ENCODE data around the gene DSCAML1.

DSCAML1 gene

DNA sequence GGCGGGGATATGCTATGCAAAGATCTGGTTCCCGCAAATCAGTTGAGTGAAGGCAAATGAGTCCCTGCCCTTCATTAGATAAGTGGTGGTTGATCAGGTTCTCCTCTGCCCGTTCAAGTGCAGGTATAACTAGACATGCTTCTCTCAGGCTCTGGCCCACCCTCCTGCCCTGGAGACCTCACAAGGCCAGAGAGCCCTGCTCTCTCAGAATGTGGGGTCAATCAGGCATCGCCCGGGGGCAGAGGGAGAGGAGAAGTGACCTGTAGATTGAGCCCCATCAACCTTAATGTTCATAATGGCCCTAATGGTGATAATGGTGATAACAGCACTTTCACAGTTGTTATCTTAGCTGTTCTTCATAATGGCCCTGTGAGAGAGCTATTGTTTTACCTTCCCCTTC is 224.3 kb downstream of the DSCAML1 start:
- DNase-seq = no peak

DNA sequence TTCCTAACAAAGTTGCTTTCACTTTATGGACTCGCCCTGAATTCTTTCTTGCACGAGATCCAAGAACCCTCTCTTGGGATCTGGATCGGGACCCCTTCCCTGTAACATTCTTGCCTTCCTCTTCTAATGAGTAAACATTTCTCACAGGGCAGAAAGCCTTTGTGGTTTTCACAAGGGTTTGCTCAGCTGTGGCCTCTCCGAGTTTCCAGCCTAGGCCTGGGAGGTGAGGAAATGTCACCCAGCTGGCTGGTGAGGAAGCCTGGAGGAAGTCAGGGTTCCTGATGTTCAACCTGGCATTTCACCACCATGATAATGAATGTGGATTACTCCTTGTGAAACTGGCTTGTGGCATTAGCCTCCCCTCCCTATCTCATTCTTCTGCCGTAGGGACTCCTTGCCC is 224.9 kb downstream of the DSCAML1 start:
- peak; percentile 49 for DNase-seq

DNA sequence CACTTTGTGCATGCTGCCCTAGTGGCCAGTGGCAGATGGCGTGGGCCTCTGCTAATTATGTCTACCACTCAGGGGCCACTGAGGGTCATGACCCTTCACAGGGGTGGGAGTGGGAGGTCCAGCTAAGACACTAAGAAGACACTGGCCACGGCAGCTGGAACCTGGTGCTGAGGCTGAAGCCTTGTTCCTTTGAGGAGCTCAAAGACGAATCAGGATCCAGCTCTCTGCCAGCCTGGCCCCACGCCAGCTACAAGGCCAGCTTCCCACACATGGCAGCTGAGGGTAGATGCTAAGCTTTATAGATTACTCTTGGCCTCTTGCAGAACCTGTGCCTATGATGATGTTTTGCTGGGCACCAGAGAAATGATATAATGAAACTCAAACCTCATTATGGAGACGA is 226.3 kb downstream of the DSCAML1 start:
- no peak for DNase-seq

DNA sequence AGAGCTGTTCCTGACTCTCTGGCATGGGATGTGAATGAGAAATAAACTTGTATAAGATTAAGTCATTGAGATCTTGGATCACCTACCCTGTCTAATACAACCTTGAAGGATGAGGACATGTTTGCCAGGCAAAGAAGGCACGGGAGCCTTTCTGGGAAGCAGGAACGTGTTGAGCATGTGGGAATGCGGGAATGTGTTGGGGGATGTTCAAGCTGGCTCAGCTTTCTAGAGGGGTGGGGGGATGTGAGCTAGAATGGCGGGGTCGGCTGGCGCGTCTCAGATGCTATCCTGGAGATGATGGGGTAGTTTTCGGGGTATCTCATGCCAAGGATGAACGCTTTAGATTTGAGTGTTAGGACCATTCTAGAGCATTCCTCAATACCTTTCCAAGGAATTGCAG is 227.1 kb downstream of the DSCAML1 start:
- no peak for DNase-seq

DNA sequence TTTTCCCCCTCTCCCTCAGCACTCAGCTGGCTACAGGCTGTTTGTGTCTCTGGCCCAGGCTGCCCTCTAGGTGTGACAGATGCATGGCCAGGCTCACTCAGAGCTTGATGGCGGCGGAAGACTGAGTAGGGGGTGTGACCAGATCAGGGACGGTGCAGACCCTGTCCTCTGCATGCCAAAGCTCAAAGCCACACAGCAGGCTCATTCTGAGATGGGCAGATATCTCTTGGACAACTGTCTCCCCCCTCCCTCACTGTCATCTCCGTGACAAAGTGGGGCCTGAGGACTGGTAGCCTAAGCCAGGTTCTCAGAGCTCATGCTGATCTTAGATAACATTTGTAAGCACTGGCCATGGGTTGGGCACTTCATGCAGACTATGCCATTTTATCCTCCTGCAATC is 231.3 kb downstream of the DSCAML1 start:
- no peak for DNase-seq

DNA sequence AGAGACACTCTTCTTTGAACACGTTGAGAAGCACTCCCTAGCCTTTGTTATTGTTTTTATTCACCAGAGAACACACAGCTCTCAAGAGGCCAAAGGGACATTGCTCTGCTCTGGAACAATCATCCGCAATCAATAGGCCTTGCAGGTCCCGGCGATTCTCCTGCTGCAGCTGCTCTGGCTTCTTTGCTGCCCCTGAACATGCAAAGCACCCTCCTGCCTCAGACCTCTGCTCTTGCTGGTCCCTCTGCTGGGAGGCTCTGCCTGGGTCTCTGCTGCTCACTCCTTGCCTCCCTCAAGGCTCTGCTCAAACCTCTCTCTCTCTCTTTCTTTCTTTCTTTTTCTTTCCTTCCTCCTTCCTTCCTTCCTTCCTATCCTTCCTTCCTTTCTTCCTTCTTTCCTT is 232.7 kb downstream of the DSCAML1 start:
- no peak for DNase-seq

DNA sequence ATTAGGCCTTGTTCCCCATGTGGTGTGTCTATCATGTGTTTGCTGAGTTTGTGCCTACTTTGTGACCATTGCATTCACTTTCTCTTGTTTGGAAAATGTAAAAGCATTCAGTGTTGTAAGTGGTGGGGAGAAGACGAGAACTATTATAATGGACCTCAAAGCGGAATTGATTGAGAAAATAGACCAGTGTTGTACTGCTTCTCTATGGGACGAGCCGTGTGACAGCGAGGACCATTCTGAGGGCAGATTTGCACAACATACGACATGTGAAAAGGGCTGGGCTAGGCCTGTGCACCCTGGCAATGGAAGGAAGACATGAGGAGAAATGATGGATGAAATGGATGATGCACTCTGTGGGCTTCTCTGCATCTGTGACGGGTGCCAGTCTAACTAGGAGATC is 233.5 kb downstream of the DSCAML1 start:
- DNase-seq = no peak

DNA sequence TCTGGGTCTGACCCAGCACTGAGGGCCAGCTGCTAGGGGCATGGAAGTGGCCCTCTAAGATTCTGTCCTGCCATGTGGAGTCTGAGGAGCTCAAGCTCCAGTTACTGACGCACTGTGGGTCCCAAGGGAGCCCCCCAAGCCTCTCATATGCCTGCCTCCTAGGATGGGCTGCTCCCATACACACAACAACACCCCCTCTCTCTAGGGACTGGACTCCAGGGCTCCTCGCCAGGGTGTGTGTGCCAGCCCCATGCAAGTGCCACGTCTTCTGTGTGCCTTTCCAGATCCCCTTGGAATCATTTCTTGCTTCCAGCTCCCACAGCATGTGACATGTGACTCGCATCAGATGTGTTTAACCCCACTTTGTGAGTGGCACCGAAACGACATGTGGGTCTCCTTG is 234.9 kb downstream of the DSCAML1 start:
- DNase-seq = no peak

DNA sequence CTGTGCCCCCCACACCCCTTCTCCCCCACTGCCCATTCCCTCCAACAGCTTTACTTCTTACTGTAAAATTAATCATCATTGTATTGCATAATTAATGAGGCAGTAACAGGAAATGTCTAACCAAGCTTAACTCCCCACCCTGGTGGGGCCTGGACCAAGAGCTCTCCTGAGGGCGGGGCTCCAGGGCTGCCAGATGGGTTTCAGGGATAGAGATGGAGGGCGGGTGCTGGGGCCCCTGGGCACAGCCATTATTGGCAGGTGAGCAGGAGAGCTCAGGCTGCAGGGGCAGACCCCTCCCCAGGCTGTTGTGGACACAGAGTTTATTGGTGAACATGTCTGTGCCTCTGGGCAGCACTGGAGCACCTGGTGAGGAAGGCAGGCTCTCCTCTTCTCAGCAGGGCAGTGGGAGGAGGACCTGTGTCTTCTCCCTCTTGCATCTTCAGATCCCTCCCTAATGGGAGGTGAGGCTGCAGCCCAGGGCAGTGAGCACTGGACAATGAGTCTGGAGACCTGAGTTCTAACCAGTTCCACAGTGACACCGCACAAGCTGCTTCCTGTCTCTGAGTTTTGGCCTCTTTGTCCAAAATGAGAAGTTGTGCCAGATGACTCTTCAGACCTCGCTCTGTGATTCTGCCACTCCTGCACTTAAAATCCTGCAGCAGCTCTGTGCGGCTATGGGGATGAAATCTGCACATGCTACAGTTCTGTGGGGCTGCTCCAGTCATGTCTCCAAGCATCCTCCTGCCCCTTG is 236.1 kb downstream of the DSCAML1 start:
- DNase-seq = no peak

DNA sequence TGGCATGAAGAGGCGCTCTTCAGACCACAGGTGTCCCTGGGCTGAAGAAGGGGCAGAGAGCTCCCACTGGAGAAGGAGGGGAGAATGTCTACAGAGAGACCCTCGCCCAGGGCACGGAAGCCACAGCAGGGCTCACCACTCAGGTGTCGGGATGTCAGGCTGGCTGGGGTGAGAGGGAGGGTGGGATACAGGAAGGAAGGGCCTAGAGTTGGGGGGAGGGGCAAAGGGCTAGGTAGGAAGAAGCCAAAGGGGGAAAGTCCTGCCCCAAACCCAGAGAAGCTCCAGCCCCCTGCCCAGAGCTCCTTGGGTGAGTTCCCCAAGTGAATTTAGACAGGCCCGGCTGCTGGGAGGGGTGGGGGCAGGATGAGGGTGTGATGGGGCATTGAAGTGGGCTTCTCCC is 237.3 kb downstream of the DSCAML1 start:
- DNase-seq = no peak

DNA sequence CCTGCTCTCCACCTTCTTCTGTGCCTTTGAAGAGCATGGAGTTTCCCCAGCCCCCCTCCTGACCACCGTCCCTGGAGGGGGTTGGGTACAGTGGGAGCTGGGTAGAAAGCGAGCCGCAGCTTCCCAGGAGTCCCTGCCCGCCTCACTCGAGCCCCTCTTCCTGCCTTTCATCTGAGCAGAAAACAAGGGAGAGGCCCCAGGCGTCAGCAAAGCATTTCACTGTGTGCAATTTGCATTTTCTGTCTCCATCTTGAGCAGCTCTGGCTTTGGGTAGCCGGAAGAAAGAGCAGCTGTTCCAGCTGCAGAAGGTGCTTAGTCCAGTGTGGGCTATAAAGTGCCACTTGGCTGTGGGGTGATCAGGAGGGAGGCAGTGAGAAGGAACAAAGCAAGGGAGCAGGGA is 239.7 kb downstream of the DSCAML1 start:
- DNase-seq = no peak

DNA sequence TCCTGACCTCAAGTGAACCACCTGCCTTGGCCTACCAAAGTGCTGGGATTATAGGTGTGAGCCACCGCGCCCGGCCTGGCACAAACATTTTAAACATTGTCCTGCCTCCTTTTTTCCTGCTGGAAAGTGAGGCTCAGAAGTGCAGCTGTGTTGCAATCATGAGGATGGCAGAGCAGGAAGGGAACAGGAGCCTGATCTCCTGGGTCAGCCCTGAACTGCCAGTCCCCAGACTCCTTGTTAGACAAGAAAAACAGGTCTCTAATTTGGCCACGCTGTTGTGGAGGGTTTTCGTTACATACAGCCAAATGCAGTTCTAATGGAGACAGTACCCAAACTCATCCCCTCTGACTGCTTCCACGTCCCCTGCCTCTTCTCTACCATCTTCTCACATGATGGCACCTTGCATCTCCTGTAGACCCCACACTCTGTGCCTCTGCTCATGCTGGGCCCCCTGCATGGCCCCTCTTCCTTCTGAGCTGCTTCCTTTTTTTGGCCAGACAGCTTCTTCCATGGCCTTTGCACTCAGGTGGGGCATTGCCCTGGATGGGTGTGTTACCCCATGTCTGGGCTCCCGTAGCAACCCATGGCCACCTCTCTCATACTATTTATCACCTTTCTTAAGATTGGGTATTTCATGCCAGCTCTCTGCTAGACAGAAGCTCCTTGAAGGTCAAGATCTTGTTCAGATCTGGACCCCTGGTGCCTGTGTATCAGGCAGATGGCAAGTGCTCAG is 242.2 kb downstream of the DSCAML1 start:
- no peak for DNase-seq

DNA sequence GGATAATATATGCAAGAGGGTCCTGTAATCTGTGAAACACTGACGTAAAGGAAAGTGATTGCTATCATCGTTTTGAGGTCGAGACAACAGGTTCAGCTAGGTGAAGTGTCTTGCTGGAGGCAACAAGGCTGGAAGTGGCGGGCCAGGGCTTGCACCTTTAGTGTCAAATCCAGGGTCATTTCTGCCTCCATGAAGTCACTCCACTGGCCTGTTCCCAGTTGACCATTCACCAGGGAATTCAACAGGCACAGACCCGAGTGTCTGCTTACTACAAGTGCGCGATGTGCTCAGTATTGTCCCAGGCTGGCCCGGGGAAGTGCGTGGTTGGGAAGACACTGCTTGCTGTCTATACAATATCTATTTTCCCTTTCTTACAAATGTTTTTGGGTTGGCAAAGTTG is 244.4 kb downstream of the DSCAML1 start:
- no peak for DNase-seq

DNA sequence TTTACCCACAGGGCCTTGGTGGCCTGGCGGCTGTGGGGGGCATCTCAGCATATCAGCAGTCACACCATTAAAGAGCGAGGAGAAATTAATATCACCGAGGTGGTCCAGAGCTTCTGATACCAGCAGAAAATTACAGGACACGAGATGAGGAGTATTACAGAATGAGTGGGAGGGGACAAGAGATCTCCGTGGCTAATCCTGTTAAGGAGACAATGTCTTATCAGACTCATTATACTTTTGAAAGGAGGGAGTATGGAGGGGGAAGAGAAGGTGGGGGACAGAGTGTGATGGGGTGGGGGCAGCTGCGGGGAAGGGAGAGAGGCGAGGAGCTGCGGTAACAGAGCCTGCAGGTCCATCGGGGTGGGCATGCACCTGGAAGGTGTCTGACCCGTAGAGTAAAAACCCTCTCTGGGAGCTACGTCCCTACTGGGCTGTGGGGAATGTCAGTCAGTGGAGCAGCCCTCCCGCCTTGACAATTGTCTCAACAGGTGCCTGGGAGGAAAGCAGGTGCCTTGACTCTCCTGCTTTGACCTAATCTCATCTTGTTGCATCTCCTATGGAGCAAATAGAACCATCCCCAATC is 245.2 kb downstream of the DSCAML1 start:
- DNase-seq = no peak

DNA sequence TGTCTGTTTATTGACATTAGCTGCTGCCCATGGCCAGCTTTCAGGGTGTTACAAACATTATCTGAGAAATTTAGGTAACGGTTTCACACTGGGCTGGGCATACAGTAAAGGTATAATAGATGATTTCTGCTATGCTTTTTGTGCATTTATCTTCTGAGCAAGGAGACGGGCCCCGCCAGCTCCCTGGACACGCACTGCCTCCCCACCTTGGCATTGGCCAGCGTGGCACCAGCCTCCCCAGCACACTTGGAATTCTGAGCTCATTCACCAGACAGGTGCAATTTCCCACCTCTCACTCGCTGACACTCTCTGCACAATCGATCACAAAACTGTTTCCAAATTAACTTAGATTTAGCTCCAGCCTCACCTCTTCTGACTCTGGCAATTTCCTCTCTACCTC is 246.6 kb downstream of the DSCAML1 start:
- no peak for DNase-seq

DNA sequence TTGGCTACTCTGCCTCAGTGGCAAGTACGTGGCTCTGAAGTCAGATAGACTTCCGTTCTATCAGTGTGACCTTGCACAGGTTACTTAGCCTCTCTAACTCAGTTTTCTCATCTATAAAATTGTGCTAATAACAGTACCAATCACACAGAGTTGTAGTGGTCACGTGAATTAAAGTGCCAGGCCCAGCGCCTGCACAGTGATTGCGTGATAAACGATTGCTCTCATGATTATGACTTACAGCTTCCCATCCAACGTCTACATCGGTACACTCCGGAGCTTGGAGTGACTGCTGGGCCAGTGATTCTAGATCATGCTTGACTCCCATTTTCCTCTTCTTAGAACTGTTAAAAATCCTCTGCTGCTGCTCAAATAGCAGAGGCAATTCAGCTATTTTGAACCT is 247.6 kb downstream of the DSCAML1 start:
- DNase-seq = no peak

DNA sequence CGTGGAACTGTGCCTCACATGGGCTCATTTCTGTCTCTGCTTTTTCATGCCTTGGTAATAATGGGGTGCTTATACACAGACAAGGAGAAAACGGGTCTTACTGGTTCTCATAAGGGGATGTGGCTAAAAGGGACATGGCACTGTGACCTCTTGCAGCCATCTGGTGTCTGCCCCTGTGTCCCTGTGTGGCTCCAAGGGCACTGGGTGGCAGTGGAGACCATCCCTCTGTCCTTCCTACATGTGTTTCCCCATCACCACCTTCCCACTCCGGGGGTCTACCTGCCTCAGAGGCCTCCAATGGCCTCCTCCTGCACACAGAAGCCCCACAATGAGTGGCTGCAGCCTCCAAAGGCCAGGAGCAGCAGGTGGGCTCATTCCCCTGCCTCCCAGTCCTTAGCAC is 248.1 kb downstream of the DSCAML1 start:
- DNase-seq = no peak

DNA sequence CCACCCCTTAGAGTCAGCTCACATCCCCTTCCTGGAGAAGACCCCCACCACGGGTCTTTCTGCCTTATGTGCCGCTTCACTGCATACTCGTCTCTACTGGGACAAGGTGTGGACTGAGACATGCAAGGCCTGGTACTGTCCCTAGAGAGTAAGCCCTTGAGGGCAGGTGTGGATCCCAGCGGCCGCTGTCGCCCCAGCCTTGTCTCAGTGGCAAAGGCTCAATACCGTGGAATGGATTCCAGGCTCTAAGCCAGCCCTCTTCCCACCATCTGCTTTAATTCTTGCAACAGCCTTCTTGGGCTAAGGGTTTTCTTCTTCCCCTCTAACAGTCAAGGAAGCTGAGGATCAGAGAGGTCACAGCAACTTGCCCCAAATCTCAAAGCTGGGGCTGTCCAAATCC is 249.1 kb downstream of the DSCAML1 start:
- no peak for DNase-seq

DNA sequence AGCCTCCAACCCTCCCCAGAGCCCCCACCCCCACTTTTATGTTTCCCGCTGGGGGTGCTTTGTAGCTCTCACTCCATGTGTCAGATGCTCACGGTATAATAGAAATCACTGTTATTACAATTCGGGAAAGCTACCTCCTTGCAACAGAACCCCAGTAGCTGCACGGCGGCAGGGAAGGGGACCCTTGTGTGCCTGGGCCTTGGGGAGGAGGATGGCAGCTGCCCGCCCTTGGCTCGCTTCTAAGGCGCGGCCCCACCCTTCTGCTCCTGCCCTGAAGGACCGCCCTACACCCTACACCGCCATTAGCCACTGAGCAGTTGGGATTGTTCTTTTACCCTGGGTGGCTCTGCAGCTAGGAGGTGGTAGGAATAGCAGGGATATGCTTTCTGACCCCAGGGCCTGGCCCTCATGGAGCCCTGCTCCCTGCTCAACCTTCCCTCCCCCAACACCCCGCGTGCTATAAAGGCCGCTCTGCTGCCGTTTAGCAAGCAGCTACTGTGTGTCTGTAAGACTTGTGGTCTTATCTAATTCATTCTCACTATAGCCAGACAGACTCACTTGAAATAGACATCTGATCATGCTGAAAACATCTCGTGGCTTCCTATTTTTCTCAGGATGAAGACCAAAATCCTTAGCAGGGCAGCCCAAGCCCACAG is 249.7 kb downstream of the DSCAML1 start:
- DNase-seq = no peak

DNA sequence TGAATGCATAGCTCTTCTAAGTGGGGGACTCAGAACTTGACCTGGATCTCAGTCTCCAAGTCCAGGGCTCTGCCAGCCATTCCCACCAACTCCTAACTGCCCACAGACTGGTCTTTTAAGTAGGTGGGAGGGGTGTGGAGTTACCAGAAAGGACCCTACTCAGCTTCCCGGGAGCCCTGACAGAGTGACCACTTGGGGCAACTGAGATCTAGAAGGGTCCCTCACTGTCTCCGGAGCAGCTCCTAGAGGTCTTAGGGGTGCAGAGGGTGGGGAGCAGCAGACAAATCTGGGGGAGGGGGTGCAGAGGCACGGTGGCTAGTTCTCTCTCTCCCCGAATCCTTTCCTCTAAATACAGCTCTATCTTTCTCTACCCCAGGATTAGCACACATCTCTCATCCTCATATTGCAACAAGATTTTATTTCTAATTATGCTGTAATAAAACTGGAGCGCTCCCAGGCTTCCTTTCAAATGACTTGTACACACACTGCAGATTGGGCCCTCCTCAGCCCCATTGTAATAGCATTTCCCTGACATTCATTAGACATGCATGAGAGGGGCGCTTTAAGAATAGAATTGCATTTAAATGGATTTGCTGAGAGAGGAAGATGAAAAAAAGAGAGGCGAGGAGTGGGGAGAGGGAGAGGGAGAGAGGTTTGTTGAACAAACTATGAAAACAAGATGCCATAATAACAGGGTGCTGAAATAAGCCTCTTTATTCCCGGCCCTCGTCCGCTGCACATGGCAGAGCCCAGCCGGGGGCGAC is 250.4 kb downstream of the DSCAML1 start:
- no peak for DNase-seq

DNA sequence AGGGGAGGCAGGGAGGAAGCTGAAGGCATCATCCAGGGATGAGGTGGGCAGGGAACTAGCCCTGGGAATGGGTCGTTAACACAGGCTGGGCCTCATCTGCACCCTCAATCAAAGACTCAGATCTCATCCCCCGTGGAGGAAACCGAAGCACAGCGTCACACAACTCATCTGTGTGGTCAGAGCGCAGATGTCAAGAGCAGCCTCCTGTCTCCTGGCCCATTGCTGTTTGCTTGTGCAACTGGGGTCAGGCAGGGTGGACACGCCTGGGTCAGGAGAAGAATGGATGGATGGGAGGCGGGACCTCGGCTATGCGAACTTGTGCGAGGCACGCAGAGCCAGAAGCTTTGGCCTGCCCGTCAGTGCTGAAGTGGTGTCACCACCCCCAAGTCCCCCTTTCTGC is 251.3 kb downstream of the DSCAML1 start:
- DNase-seq = no peak

DNA sequence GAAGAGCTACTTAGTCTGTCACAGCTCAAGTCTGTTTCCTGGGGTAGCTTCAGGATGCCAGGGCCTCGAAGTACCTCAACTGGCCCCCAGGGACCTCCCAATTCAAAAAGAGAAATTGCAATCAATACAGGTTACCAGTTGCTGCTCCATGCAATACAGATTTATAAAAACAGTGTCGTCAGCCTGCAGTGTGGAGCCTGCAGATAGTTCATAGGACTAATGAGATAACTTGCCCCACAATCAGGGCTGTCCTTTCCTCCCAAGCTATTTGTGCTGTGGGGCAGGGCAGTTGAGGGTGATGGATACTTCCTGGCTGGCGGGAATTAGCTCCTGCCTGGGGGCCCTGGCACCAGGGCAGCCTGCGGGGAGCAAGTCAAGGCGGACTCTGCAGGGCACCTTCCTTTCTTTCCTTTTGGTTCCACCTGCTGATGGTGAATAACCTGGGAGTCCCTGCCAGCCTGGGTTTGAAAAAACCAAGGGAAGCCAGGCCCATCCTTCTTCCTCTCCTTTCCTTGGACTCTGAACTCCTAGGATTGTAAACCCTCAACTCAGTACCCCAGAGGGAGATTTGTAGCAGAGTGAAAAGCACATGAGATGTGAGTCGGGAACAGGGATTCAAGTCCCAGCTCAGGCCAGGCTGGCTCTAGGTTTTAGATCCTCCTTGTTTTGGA is 252.8 kb downstream of the DSCAML1 start:
- no peak for DNase-seq

DNA sequence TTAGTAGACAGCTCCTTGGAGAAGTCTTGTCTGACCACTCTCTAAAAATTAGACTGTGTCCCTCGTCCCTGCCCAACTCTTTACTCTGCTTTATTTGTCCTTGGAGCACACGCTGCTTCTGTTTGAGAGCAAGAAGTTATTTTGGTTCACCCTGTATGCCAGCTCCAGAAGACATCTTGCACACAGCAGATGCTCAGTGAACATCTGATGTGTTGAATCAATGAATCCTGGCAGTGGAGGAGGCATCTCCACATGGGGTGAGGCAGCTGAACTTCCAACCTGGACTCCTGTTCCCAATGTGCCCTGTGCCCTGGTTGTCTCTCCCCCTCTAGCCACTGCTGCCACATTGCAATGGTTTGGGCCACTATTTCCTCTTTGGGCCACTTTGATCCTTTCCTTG is 255.8 kb downstream of the DSCAML1 start:
- DNase-seq = no peak
